ENCODE data around the gene SPATA13.

The SPATA13 gene

GRCh38 chr13:24185591-24186232 lies 25.2 kb downstream of the SPATA13 start:
- no peak overlapping the region for H3K4me3 ChIP-seq (ENCODE audit: control insufficient read depth, low read depth, low read length)
- DNase-seq (ENCODE audit: low read depth): no peak
- TF ChIP-seq CTCF (IDR thresholded peaks at IDR 0.05; ENCODE audit: control insufficient read depth, insufficient read depth, low read depth, low read length, missing control alignments): no peak

GRCh38 chr13:24187185-24187584 lies 26.7 kb downstream of the SPATA13 start:
- no peak for DNase-seq (ENCODE audit: low read depth)
- no peak for TF ChIP-seq CTCF (IDR thresholded peaks at IDR 0.05; ENCODE audit: control insufficient read depth, insufficient read depth, low read depth, low read length, missing control alignments)
- no peak overlapping the region for H3K4me3 ChIP-seq (ENCODE audit: control insufficient read depth, low read depth, low read length)

GRCh38 chr13:24192057-24192810 lies 31.7 kb downstream of the SPATA13 start:
- no peak for DNase-seq (ENCODE audit: low read depth)
- no peak for TF ChIP-seq CTCF (IDR thresholded peaks at IDR 0.05; ENCODE audit: control insufficient read depth, insufficient read depth, low read depth, low read length, missing control alignments)
- H3K4me3 ChIP-seq (ENCODE audit: control insufficient read depth, low read depth, low read length): no peak overlapping the region

- no peak for TF ChIP-seq CTCF (IDR thresholded peaks at IDR 0.05; ENCODE audit: control insufficient read depth, insufficient read depth, low read depth, low read length, missing control alignments)
- no peak overlapping the region for H3K4me3 ChIP-seq (ENCODE audit: control insufficient read depth, low read depth, low read length)
- no peak for DNase-seq (ENCODE audit: low read depth)
Observed at GRCh38 chr13:24192811-24193162, 32.3 kb downstream of the SPATA13 start.

GRCh38 chr13:24194447-24194846 lies 33.9 kb downstream of the SPATA13 start:
- H3K4me3 ChIP-seq (ENCODE audit: control insufficient read depth, low read depth, low read length): no peak overlapping the region
- TF ChIP-seq CTCF (IDR thresholded peaks at IDR 0.05; ENCODE audit: control insufficient read depth, insufficient read depth, low read depth, low read length, missing control alignments): no peak

GRCh38 chr13:24195626-24196025 lies 35.1 kb downstream of the SPATA13 start:
- no peak overlapping the region for H3K4me3 ChIP-seq (ENCODE audit: control insufficient read depth, low read depth, low read length)
- no peak for TF ChIP-seq CTCF (IDR thresholded peaks at IDR 0.05; ENCODE audit: control insufficient read depth, insufficient read depth, low read depth, low read length, missing control alignments)
- DNase-seq (ENCODE audit: low read depth): no peak

More at GRCh38 chr13:24194447-24194846, 33.9 kb downstream of the SPATA13 start:
- no peak for DNase-seq (ENCODE audit: low read depth)
